IPS DF 4.7 (cell line): ENCODE data around the gene CDHR2.
"Not testable (repeated sequence)": the region's sequence is repeated elsewhere in the genome, so short reads cannot be mapped to it uniquely, and the experiment has no call there.

ENCODE experiments used
- DNase-seq: peaks from one replicate; pipeline ENCODE4 v3.0.0-alpha.2; 2013; ENCODE audit warnings: low spot score; ENCODE audit errors: extremely low read depth

Gene CDHR2

DNA sequence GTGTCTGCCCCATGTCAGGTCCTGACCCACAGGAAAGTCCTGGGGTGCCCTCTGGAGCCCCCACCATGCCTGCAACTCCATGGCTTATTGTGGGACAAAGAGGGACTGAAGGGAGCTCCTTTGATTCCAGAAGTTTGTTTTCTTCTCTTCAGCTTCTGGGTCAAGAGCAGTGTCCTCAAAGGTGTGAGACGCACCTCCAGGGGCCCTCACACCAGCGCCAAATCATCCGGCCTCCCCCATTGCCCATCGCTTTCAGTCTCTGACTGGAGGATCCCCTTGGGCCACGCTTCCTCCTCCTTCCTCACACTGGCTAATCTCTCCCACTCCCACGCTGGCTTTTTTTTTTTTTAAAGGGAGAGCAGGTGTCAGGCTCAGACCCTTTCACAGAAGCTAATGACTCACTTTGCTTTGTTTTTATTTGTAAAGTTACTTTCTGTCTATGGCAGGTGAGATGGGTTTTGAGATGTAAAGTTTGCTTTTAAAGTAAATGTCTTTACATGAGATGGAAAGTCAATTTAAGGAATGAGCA lies 16.7 kb downstream of the CDHR2 start:
- DNase-seq, result no peak

DNA sequence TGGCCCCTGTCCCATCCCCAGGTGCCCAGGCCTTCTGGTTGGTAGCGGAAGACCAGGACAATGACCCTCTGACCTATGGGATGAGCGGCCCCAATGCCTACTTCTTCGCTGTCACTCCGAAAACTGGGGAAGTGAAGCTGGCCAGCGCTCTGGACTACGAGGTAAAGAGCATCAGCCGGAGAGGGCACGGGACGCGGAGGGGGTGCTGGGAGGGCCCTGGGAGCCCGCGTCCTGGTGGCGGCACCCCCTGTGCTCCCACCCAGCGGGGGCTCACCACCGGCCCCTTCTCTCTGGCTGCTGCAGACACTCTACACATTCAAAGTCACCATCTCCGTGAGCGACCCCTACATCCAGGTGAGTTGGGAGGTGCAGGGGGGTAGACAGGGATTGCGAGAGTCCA lies 19.5 kb downstream of the CDHR2 start:
- DNase-seq, result no peak

DNA sequence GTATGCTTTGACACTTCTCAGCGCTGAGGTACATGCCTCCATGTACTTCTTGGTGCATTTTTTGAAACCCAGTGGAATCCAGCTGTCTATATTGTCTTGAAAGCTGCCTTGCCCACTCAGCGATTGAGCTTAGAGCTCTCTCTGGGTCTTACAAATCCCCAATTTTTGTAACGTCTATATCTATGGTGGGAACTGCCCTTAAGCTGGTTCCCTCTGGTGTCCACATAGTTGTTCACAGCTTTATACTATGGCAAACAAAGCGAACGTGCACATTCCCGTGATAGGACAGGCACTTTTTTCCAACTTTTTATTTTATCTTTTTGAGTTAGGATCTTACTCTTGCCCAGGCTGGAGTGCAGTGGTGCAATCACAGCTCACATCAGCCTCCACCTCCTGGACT lies 20.9 kb downstream of the CDHR2 start:
- no peak for DNase-seq

- DNase-seq, result no peak
Measured at GRCh38 chr5:176573564-176574296, 24.6 kb downstream of the CDHR2 start.

- DNase-seq, result no peak
Measured at GRCh38 chr5:176574297-176574591, 25.1 kb downstream of the CDHR2 start.

- DNase-seq, result no peak
Measured at GRCh38 chr5:176575066-176575465, 25.9 kb downstream of the CDHR2 start.

DNA sequence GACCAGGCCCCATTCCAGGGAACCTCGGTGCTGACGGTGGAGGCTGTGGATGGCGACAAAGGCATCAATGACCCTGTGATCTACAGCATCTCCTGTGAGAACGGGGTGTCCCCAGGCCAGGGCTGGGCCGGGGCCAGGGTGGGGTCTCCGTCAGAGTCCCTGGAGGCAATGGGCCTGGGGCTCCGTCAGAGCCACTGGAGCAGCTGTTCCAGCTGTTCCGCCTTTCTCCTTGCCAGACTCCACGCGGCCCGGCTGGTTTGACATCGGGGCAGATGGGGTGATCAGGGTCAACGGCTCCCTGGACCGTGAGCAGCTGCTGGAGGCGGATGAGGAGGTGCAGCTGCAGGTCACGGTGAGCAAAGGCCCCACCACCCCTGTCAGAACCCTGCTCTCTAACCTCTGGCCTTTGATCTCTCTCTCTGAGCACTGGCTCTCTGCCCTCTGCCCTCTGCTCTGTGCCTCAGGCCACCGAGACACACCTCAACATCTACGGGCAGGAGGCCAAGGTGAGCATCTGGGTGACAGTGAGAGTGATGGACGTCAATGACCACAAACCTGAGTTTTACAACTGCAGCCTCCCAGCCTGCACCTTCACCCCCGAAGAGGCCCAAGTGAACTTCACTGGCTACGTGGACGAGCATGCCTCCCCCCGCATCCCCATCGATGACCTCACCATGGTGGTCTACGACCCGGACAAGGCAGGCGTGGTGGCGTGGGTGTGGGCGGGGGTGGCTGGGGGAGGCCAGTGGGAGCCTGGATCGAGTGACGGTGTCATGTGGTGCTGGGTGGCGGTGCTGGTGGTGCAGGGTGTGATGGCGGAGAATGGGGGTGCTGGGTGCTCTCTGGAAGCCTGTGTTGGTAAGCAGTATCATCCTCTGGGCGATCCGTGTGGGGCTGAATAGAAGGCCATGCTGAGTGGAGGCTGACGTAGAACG lies 26.6 kb downstream of the CDHR2 start:
- DNase-seq, result no peak

DNA sequence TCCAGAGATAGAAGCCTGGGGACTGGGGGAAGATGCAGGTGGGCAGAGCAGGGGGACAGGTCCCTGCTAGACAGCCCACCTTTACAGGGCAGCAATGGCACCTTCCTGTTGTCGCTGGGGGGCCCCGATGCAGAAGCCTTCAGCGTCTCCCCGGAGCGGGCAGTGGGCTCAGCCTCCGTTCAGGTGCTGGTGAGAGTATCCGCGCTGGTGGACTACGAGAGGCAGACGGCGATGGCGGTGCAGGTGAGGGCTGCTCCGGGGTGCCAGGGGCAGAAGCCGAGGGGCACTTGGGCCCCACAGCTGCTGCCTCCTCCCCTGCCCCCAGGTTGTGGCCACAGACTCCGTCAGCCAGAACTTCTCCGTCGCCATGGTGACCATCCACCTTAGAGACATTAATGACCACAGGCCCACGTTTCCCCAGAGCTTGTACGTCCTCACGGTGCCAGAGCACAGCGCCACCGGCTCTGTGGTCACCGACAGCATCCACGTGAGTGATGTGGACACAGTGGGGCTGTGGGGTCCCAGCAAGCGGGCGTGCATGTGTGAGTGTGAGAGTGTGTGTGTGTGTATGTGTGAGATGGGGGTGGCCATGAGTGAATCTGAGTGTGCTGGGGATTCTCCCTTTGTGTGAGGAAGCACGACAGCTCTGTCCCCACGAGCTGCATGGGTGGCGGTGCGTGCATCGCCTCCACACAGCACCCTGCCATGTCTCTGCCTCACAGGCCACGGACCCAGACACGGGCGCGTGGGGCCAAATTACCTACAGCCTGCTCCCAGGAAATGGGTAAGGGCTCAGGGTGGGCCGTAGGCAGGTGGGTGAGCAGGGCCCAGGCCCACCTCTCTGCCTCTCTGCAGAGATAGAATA lies 28.4 kb downstream of the CDHR2 start:
- no peak for DNase-seq

GRCh38 chr5:176578391-176578808 lies 29.3 kb downstream of the CDHR2 start:
- peak; percentile 84 for DNase-seq

DNA sequence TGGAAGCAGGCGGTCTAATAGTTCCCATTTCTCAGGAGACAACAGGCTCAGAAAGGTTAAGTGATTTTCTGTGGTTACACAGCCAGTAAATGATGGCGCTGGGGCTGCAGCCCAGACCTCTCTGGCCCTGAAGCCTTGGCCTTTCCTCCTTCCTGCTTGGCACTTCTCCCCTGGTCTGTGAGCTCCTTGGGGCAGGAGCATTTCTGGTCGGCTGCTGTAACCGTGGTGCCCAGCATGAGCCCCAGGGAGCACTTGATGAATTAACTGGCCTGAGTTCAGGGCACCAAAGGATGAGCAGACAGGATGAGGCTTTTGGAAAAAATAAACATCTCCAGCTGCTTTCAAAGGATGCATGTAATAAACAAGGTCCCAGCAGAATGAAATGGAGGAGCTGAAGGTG lies 30.2 kb downstream of the CDHR2 start:
- DNase-seq, result no peak

GRCh38 chr5:176581361-176581760 lies 32.2 kb downstream of the CDHR2 start:
- DNase-seq, result no peak

GRCh38 chr5:176583076-176583475 lies 33.9 kb downstream of the CDHR2 start:
- DNase-seq, result no peak

GRCh38 chr5:176587398-176587797 lies 38.3 kb downstream of the CDHR2 start:
- no peak for DNase-seq

DNA sequence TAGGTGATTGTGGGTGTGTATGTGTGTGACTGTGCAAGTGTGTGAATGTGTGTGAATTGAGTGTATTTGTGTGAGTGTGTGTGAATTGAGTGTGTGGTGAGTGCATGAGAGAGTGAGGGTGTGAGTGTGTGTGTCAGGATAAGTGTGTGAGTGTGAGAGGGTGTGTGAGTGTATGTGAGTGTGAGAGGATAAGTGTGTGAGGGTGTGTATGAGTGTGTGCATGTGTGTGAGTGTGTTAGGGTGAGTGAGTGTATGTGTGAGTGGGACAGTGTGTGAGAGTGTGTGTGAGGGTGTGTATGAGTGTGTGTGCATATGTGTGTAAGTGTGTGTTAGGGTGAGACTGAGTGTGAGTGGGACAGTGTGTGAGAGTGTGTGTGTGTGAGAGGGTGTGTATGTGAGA lies 39.2 kb downstream of the CDHR2 start:
- DNase-seq, result no peak

- DNase-seq, result no peak
Measured at GRCh38 chr5:176589039-176589769, 40.1 kb downstream of the CDHR2 start.

GRCh38 chr5:176590035-176590717 lies 41.0 kb downstream of the CDHR2 start:
- DNase-seq, result no peak

DNA sequence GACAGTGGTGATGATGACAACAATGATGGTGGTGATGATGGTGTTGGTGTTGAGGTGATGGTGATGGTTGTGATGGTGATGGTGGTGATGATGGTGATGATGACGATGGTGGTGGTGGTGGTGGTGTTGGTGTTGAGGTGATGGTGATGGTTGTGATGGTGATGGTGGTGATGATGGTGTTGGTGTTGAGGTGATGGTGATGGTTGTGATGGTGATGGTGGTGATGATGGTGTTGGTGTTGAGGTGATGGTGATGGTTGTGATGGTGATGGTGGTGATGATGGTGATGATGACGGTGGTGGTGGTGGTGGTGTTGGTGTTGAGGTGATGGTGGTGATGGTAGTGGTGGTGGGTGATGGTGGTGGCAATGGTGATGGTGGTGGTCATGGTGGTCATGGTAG lies 42.5 kb downstream of the CDHR2 start:
- not testable (repeated sequence) for DNase-seq

DNA sequence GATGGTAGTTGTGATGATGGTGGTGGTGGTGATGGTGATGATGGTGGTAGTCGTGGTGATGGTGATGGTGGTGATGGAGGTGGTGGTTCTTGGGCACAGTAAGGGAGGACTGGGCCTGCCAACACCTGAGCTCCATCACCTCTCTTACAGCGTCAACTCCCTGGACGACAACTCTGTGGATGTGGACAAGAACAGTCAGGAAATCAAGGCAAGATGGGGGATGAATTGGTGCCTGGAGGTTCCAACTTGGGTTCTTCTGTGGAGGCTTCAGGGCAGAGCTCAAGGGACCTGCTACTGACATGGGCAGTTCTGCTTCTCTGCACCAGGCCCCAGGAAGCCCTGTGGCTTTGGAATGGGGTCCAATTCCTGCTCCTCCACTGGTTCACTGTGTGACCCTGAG lies 43.4 kb downstream of the CDHR2 start:
- DNase-seq, result no peak

DNA sequence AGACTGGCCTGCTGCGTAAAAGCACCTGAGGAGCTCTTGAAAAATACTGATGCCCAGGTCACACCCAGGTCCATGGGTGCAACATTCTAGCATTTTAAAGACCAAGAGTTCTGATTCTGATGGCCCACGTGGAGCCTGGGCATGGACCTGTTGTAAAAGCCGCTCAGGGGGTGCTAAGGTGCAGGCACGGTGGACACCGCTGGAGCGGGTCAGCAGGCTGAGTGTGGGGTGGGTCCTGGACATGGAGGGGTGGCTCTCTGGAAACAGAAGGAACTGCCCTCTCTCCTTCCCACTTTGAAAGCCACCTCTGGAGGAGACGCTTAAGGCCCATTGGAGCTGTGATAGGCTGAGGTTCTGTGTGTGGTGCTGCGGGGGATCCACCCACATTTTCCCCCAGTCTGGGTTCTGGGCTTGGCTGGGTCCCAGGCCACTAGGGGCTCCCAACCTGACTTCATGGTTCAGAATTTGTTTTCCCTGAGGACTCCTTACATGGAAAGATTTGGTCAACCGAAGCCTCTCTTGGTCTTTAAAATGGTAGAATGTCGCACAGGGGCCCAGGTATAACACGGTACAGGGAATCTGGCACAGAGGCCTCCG lies 44.2 kb downstream of the CDHR2 start:
- DNase-seq, result no peak

- no peak for DNase-seq
Measured at GRCh38 chr5:176594554-176594953, 45.4 kb downstream of the CDHR2 start.
